Esophagus muscularis mucosa (tissue), 4 donors: Measurements from ENCODE around the gene SMIM28. TPM values are rescaled to one million over a fixed set of nuclear protein-coding genes. Genes with fewer than 3 reads are reported as not detected.

Source experiments
- DNase-seq: peaks from one replicate; pipeline ENCODE4 v3.0.0-alpha.2; 2017; ENCODE audit errors: extremely low spot score
- H3K27ac ChIP-seq, 4 donors: fragments of 200-600 bp; sonication (generic); replicated peaks in 1 of 4; 1 replicate in 3 of 4; 2 replicates in 1 of 4; pipeline ENCODE4 v1.5.1; 2016 to 2019; ENCODE audit warnings: mild to moderate bottlenecking in 1 of 4
- H3K27me3 ChIP-seq, 4 donors: fragments of 200-600 bp; sonication (generic); one replicate each; pipeline versions ENCODE4 v1.5.1 to v1.6.0; 2016 to 2019
- H3K36me3 ChIP-seq, 4 donors: fragments of 200-600 bp; sonication (generic); one replicate each; pipeline ENCODE4 v1.5.1; 2016 to 2019
- H3K4me1 ChIP-seq, 4 donors: fragments of 200-600 bp; sonication (generic); one replicate each; pipeline ENCODE4 v1.5.1; 2016 to 2019
- H3K4me3 ChIP-seq, 4 donors: fragments of 200-600 bp; sonication (generic); 1 replicate in 2 of 4; 2 replicates in 2 of 4; pipeline ENCODE4 v1.5.1; 2016 to 2019; ENCODE audit warnings: mild to moderate bottlenecking in 4 of 4, moderate library complexity in 1 of 4
- H3K9me3 ChIP-seq, 4 donors: fragments of 200-600 bp; sonication (generic); 1 replicate in 3 of 4; 2 replicates in 1 of 4; pipeline ENCODE4 v1.5.1; 2016 to 2019
- EP300 ChIP-seq: sonication (generic); formaldehyde crosslinking; IDR thresholded peaks from one replicate; pipeline ENCODE4 v1.6.1; 2017; ENCODE audit warnings: antibody characterized with exemption
- POLR2A ChIP-seq: fragments of 450-650 bp; IDR thresholded peaks from one replicate; pipeline ENCODE4 v1.6.1; 2017; ENCODE audit warnings: antibody characterized with exemption, moderate library complexity, mild to moderate bottlenecking, low read depth
- POLR2AphosphoS5 ChIP-seq, 2 donors: sonication (generic); formaldehyde crosslinking; IDR thresholded peaks; one replicate each; pipeline ENCODE4 v1.6.1; 2017; ENCODE audit warnings: antibody characterized with exemption in 2 of 2
- WGBS: methylation state at CpG from one replicate; pipeline ENCODE4 v1.1.5; 2018; 5-methylcytosine and 5-hydroxymethylcytosine counted together
- intact Hi-C: fragments of 100-400 bp; cut with DNase I; formaldehyde crosslinking; loops from one replicate; pipeline ENCODE4 v1.15.1; 2023
- total RNA-seq, 4 donors: library from RNA; depleted of rRNA; stranded (reverse); fragments of >200 nt; gene quantifications; one replicate each; pipeline versions ENCODE4 v1.1.0 to v1.2.1, GENCODE V29; 2016
- TF ChIP-seq, protein P1 (sequence below), 3 experiments: fragments of 200-600 bp in 2 of 3; fragments of 450-650 bp in 1 of 3; sonication (generic) in 2 of 3; IDR thresholded peaks; one replicate each; pipeline ENCODE4 v1.5.1; 2017 to 2019; ENCODE audit warnings: antibody characterized with exemption in 3 of 3, mild to moderate bottlenecking in 2 of 3, moderate library complexity in 1 of 3

The SMIM28 gene
- total RNA-seq, 4 donors from 2014 or later, result 0.50 TPM; not detected in 3

DNA sequence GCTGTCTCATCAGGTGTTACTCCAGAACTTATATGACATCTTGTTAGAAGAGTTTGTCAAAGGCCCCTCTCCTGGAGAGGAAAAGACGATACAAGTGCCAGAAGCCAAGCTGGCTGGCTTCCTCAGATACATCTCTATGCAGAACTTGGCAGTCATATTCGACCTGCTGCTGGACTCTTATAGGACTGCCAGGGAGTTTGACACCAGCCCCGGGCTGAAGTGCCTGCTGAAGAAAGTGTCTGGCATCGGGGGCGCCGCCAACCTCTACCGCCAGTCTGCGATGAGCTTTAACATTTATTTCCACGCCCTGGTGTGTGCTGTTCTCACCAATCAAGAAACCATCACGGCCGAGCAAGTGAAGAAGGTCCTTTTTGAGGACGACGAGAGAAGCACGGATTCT is 43.7 kb upstream of the SMIM28 start:
- Histone ChIP-seq H3K4me1 (no peaks in the 10 kb centered on the region), H3K27ac (no peak overlapping the region), H3K36me3 (no peaks in the 10 kb centered on the region), H3K4me3 (no peak overlapping the region), H3K9me3 (no peaks in the 10 kb centered on the region), H3K27me3 (no peaks in the 10 kb centered on the region)
- no peak for DNase-seq
- WGBS, result 88% methylated on average over 14 of the region's 14 CpGs
- intact Hi-C loops, result no loop called here
- TF ChIP-seq POLR2A (no peak), POLR2AphosphoS5 (IDR thresholded peaks at IDR 0.05) (no peak), EP300 (no peak)
- TF ChIP-seq, protein P1, sequence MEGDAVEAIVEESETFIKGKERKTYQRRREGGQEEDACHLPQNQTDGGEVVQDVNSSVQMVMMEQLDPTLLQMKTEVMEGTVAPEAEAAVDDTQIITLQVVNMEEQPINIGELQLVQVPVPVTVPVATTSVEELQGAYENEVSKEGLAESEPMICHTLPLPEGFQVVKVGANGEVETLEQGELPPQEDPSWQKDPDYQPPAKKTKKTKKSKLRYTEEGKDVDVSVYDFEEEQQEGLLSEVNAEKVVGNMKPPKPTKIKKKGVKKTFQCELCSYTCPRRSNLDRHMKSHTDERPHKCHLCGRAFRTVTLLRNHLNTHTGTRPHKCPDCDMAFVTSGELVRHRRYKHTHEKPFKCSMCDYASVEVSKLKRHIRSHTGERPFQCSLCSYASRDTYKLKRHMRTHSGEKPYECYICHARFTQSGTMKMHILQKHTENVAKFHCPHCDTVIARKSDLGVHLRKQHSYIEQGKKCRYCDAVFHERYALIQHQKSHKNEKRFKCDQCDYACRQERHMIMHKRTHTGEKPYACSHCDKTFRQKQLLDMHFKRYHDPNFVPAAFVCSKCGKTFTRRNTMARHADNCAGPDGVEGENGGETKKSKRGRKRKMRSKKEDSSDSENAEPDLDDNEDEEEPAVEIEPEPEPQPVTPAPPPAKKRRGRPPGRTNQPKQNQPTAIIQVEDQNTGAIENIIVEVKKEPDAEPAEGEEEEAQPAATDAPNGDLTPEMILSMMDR (IDR thresholded peaks at IDR 0.05), result no peak

DNA sequence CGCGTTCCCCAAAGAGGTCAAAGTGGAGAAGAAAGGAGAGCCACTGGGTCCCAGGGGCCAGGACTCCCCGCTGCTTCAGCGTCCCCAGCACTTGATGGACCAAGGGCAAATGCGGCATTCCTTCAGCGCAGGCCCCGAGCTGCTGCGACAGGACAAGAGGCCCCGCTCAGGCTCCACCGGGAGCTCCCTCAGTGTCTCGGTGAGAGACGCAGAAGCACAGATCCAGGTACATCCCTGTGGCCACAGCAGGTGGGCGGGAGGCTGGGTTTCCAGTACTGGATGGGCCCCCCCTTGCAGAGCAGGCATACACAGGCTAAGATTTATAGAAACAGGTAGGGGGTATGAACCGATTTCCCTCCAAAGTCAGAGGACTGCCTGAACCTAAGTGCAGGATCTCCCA is 42.7 kb upstream of the SMIM28 start:
- 95% methylated on average over 12 of the region's 14 CpGs for whole genome bisulfite sequencing
- Histone ChIP-seq H3K9me3 (no peaks in the 10 kb centered on the region), H3K36me3 (no peaks in the 10 kb centered on the region), H3K27me3 (no peaks in the 10 kb centered on the region), H3K4me3 (no peak overlapping the region), H3K4me1 (no peaks in the 10 kb centered on the region), H3K27ac (no peak overlapping the region)
- TF ChIP-seq POLR2A (no peak), EP300 (no peak), POLR2AphosphoS5 (IDR thresholded peaks at IDR 0.05) (no peak)
- TF ChIP-seq, protein P1 (IDR thresholded peaks at IDR 0.05), result no peak
- no peak for DNase-seq
- intact Hi-C loops, result no loop called here

DNA sequence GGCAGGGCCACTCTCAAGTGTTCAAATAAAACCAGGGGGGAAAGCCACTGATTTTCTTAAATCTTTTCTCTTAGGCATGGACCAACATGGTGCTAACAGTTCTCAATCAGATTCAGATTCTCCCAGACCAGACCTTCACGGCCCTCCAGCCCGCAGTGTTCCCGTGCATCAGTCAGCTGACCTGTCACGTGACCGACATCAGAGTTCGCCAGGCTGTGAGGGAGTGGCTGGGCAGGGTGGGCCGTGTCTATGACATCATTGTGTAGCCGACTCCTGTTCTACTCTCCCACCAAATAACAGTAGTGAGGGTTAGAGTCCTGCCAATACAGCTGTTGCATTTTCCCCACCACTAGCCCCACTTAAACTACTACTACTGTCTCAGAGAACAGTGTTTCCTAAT is 41.5 kb upstream of the SMIM28 start:
- no peak for DNase-seq
- no peak overlapping the region for H3K4me3 ChIP-seq
- H3K4me1 ChIP-seq, result no peaks in the 10 kb centered on the region
- no peak for TF ChIP-seq EP300
- TF ChIP-seq, protein P1 (IDR thresholded peaks at IDR 0.05), result no peak
- no peak for TF ChIP-seq POLR2AphosphoS5 (IDR thresholded peaks at IDR 0.05)
- TF ChIP-seq POLR2A, result no peak
- H3K27me3 ChIP-seq, result no peaks in the 10 kb centered on the region
- no peak overlapping the region for H3K27ac ChIP-seq
- 88% methylated on average over 8 of the region's 8 CpGs for WGBS
- H3K9me3 ChIP-seq, result no peaks in the 10 kb centered on the region
- intact Hi-C loops, result no loop called here
- no peaks in the 10 kb centered on the region for H3K36me3 ChIP-seq

DNA sequence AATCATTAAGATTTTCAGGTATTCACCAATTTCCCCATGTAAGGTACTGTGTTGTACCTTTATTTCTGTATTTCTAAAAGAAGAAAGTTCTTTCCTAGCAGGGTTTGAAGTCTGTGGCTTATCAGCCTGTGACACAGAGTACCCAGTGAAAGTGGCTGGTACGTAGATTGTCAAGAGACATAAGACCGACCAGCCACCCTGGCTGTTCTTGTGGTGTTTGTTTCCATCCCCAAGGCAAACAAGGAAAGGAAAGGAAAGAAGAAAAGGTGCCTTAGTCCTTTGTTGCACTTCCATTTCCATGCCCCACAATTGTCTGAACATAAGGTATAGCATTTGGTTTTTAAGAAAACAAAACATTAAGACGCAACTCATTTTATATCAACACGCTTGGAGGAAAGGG is 40.6 kb upstream of the SMIM28 start:
- no peaks in the 10 kb centered on the region for H3K9me3 ChIP-seq
- H3K27me3 ChIP-seq, result no peaks in the 10 kb centered on the region
- TF ChIP-seq, protein P1 (IDR thresholded peaks at IDR 0.05), result no peak
- TF ChIP-seq POLR2AphosphoS5 (IDR thresholded peaks at IDR 0.05) (no peak), EP300 (no peak), POLR2A (no peak)
- no peak for DNase-seq
- H3K27ac ChIP-seq, result no peak overlapping the region
- no peaks in the 10 kb centered on the region for H3K36me3 ChIP-seq
- 96% methylated on average over 4 of the region's 4 CpGs for WGBS
- no peaks in the 10 kb centered on the region for H3K4me1 ChIP-seq
- no peak overlapping the region for H3K4me3 ChIP-seq
- intact Hi-C loops, result no loop called here

DNA sequence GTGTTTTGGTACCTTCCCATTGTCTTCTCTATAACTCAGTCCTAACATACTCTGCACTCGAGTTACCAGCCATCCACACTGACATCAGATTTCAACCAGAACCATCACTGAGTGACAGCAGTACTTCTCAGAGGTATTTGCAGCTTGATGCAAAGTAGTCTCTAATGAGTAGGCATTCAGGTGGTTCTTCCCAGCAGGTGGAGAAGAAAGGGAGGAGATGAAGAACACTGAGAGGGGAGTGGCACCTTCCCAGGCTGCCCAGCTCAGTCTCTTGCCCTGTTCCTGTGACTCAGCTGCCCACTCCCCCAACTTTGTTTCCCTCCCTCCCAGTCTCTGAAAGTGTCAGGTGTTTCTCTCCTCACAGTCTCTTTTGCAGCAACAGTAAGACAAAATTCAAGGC is 38.7 kb upstream of the SMIM28 start:
- no peak for DNase-seq
- H3K9me3 ChIP-seq, result no peaks in the 10 kb centered on the region
- H3K4me1 ChIP-seq, result no peaks in the 10 kb centered on the region
- no peak overlapping the region for H3K27ac ChIP-seq
- no peaks in the 10 kb centered on the region for H3K36me3 ChIP-seq
- WGBS, result 60% methylated on average over 1 of the region's 1 CpG
- no peak overlapping the region for H3K4me3 ChIP-seq
- TF ChIP-seq POLR2A (no peak), POLR2AphosphoS5 (IDR thresholded peaks at IDR 0.05) (no peak), EP300 (no peak)
- TF ChIP-seq, protein P1 (IDR thresholded peaks at IDR 0.05), result no peak
- intact Hi-C loops, result no loop called here
- no peaks in the 10 kb centered on the region for H3K27me3 ChIP-seq
